SJSA1 (cell line): ENCODE data around the gene CREM. TPM values are rescaled to one million over a fixed set of nuclear protein-coding genes. Genes with fewer than 3 reads are reported as not detected.

Source experiments
- DNase-seq, 2 experiments: peaks; one replicate each; pipeline ENCODE4 v3.0.0-alpha.2; 2015 to 2020; ENCODE audit warnings: low spot score in 2 of 2, low read depth in 1 of 2
- H3K27ac ChIP-seq: fragments of 250-450 bp; sonication (Bioruptor Pico); 2 replicates; pipeline ENCODE4 v1.5.1; 2020; ENCODE audit warnings: mild to moderate bottlenecking, moderate library complexity
- H3K27me3 ChIP-seq: fragments of 250-450 bp; sonication (Bioruptor Pico); replicated peaks from 2 replicates; pipeline ENCODE4 v1.5.1; 2020; ENCODE audit warnings: mild to moderate bottlenecking, moderate library complexity
- H3K36me3 ChIP-seq: fragments of 250-450 bp; sonication (Bioruptor Pico); 2 replicates; pipeline ENCODE4 v1.5.1; 2020; ENCODE audit warnings: mild to moderate bottlenecking
- H3K4me1 ChIP-seq: fragments of 250-450 bp; sonication (Bioruptor Pico); replicated peaks from 2 replicates; pipeline ENCODE4 v1.6.1; 2021; ENCODE audit warnings: mild to moderate bottlenecking
- H3K4me3 ChIP-seq: fragments of 250-450 bp; sonication (Bioruptor Pico); 2 replicates; pipeline ENCODE4 v1.5.1; 2020; ENCODE audit warnings: mild to moderate bottlenecking
- H3K9me3 ChIP-seq: fragments of 250-450 bp; sonication (Bioruptor Pico); replicated peaks from 2 replicates; pipeline ENCODE4 v1.5.1; 2020; ENCODE audit warnings: mild to moderate bottlenecking
- total RNA-seq: library from RNA; depleted of rRNA; stranded (reverse); fragments of >200 nt; shearing (Covaris generic); gene quantifications from 2 replicates; pipeline ENCODE4 v1.2.3, GENCODE V29; 2014

The CREM gene
- total RNA-seq, 1 experiment from 2014 or later, result 38.6 TPM

DNA sequence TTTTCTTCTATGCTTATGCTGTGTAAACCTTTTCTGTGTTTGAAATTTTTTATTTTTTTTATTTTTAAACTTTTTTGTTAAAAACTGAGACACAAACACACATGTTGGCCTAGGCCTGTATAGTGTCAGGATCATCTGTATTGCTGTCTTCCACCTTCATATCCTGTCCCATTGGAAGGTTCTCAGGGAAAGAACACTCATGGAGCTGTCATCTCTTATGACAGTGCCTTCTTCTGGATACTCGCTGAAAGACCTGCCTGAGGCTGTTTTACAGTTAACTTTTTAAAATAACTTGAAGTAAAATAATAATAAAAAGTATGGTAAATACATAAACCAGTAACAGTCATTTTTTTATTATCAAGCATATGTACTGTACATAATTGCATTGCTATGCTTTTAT is 34.1 kb downstream of the CREM start:
- no peaks in the 10 kb centered on the region for H3K4me1 ChIP-seq
- H3K36me3 ChIP-seq, result no peaks in the 10 kb centered on the region
- no peak for DNase-seq
- H3K27ac ChIP-seq, result no peak overlapping the region
- no peaks in the 10 kb centered on the region for H3K9me3 ChIP-seq
- H3K4me3 ChIP-seq, result no peak overlapping the region
- no peaks in the 10 kb centered on the region for H3K27me3 ChIP-seq

DNA sequence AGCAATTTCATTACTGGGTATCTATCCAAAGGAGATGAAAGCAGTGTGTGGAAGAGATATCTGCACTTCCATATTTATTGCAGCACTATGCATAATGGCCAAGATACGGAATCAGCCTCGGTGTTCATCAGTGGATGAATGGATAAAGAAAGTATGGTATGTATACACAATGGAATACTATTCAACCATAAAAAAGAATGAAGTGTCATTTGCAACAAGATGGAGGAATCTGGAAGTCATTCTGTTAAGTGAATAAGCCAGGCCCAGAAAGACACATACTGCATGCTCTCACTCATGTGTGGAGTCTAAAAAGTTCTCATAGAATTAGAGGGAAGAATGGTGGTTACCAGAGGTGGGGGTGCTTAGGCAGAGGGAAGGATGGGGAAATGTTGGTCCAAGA is 35.3 kb downstream of the CREM start:
- Histone ChIP-seq H3K4me1 (no peaks in the 10 kb centered on the region), H3K27me3 (no peaks in the 10 kb centered on the region), H3K9me3 (no peaks in the 10 kb centered on the region), H3K4me3 (no peak overlapping the region), H3K27ac (no peak overlapping the region), H3K36me3 (no peaks in the 10 kb centered on the region)
- DNase-seq, result no peak

DNA sequence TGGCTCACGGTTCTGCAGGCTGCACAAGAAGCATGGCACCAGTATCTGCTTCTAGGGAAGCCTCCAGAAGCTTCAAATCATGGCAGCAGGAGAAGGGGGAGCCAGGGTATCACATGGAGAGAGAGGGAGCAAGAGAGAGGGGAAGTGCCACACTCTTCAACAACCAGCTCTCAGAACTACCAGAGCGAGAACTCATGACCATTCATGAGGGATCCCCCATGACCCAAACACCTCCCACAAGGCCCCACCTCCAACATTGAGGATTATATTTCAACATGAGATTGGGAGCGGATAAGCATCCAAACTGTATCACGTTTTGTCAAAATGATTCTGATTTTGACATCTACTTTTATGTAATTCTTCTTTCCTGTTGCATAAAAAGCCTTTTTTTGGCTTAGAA is 38.5 kb downstream of the CREM start:
- Histone ChIP-seq H3K9me3 (no peaks in the 10 kb centered on the region), H3K4me1 (no peaks in the 10 kb centered on the region), H3K4me3 (no peak overlapping the region), H3K36me3 (no peaks in the 10 kb centered on the region), H3K27me3 (no peaks in the 10 kb centered on the region), H3K27ac (no peak overlapping the region)
- DNase-seq, result no peak

DNA sequence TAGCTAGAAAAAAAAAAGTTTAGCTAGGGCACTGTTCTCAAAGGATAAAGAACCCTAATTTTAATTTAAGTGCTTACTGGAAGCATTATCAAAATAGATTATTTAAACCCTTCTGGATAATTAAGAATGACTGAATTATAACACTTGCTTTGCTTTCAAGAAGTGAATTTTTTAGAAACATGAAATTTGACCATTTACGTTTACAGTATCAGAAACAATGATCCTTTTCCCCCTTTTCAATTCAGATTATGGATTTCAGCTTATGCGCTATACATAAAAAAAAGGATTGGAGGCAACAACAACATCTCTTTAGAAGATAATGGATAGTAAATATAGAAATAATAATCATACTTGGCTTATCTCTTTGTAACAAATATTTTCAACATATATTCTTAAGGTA is 39.2 kb downstream of the CREM start:
- Histone ChIP-seq H3K27me3 (no peaks in the 10 kb centered on the region), H3K36me3 (no peaks in the 10 kb centered on the region), H3K27ac (no peak overlapping the region), H3K4me1 (no peaks in the 10 kb centered on the region), H3K4me3 (no peak overlapping the region), H3K9me3 (no peaks in the 10 kb centered on the region)
- DNase-seq, result no peak

DNA sequence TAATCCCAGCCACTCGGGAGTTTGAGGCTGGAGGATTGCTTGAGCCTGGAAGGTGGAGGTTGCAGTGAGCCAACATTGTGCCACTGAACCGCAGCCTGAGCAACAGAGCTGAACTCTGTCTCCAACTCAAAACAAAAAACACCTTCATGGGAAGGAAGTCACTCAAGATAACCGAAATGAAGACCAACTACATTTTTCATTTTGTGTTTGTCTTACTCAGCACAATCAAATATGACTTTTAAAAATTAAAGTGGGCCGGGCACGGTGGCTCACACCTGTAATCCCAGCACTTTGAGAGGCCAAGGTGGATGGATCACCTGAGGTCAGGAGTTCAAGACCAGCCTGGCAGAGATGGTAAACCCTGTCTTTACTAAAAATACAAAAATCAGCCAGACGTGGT is 40.0 kb downstream of the CREM start:
- Histone ChIP-seq H3K9me3 (no peaks in the 10 kb centered on the region), H3K36me3 (no peaks in the 10 kb centered on the region), H3K27ac (no peak overlapping the region), H3K4me1 (no peaks in the 10 kb centered on the region), H3K27me3 (no peaks in the 10 kb centered on the region), H3K4me3 (no peak overlapping the region)
- DNase-seq, result no peak

DNA sequence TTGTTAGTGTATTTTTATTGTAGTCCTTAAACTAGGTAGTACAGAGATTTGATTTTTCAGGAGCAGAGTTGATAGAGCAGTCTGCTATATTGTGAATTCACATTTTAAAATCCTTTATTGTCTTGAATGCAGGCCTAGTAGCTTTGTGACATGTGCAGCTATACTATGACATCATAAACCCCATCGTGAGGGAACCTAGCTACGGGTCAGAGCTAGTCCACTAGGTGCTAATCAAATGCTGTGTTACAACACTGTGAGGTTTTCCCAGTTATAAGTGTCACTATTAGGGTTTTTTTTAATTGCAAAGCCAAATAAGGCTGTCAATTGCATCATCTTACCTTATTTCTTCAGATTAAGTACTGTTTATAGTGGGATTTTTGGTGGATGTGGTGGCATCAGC is 40.7 kb downstream of the CREM start:
- no peak overlapping the region for H3K27ac ChIP-seq
- no peaks in the 10 kb centered on the region for H3K36me3 ChIP-seq
- H3K4me3 ChIP-seq, result no peak overlapping the region
- no peaks in the 10 kb centered on the region for H3K27me3 ChIP-seq
- DNase-seq, result no peak
- H3K4me1 ChIP-seq, result no peaks in the 10 kb centered on the region
- no peaks in the 10 kb centered on the region for H3K9me3 ChIP-seq

DNA sequence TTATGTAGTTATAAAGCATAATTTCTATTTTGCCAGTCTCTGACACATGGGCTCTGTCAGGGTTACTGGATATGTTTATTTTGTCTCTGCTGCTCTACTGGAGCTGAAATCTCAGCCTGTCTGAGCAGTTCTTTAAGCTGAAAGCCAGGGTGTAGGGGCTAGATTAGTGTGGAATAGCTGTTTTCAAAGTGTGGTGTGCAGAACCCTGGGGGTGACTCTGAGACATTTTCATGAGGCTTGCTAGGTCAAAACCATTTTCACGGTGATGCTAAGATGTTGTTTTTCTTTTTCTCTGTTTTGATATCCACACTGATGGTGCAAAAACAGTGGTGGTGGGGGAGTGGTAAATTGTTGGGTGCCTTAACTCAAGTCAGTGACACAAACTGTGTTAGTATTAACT is 45.5 kb downstream of the CREM start:
- Histone ChIP-seq H3K36me3 (no peaks in the 10 kb centered on the region), H3K4me1 (no peaks in the 10 kb centered on the region), H3K27ac (no peak overlapping the region), H3K4me3 (no peak overlapping the region), H3K27me3 (no peaks in the 10 kb centered on the region), H3K9me3 (no peaks in the 10 kb centered on the region)
- no peak for DNase-seq

DNA sequence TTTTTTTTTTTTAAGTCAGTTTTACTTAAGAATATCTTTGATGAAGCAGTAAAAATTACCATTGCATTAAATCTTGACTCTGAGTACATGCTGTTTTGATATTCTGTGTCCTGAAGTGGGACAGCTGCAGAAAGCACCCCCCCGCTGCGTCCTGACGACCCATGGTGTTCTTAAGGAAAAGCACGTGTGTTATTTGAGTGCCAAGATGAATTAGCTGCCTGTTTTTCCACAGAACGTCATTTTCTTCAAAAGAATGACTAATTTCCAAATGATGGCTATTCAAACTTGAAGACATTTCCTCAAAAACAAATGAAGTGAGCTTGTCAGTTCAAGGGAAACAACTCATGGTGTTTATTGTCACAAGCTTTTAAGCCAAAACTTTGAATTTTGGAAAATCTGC is 45.9 kb downstream of the CREM start:
- DNase-seq, result no peak
- Histone ChIP-seq H3K4me3 (no peak overlapping the region), H3K27ac (no peak overlapping the region), H3K36me3 (no peaks in the 10 kb centered on the region), H3K4me1 (no peaks in the 10 kb centered on the region), H3K9me3 (no peaks in the 10 kb centered on the region), H3K27me3 (no peaks in the 10 kb centered on the region)

DNA sequence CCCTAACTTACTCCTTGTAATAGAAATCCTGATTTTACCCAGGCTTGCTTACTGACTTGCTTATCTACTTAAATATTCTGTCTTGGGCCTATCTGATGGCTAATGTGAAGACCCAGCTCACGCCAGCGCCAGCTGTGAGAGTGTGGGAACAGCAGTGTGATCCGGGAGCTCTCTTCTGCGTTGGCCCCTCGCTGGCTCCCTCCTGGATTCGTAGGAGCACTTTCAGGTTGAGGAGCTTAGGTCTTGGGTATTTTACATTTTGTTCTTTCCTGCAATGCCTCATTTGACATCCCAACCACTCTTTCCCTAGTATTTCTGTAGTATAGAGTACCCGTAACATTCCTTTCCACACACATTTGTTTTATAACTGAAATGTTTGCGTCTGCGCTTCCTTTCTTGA is 51.7 kb downstream of the CREM start:
- H3K27ac ChIP-seq, result no peak overlapping the region
- no peak overlapping the region for H3K4me3 ChIP-seq
- H3K27me3 ChIP-seq, result no peaks in the 10 kb centered on the region
- H3K9me3 ChIP-seq, result no peaks in the 10 kb centered on the region
- H3K4me1 ChIP-seq, result no peaks in the 10 kb centered on the region
- H3K36me3 ChIP-seq, result no peaks in the 10 kb centered on the region
- no peak for DNase-seq

DNA sequence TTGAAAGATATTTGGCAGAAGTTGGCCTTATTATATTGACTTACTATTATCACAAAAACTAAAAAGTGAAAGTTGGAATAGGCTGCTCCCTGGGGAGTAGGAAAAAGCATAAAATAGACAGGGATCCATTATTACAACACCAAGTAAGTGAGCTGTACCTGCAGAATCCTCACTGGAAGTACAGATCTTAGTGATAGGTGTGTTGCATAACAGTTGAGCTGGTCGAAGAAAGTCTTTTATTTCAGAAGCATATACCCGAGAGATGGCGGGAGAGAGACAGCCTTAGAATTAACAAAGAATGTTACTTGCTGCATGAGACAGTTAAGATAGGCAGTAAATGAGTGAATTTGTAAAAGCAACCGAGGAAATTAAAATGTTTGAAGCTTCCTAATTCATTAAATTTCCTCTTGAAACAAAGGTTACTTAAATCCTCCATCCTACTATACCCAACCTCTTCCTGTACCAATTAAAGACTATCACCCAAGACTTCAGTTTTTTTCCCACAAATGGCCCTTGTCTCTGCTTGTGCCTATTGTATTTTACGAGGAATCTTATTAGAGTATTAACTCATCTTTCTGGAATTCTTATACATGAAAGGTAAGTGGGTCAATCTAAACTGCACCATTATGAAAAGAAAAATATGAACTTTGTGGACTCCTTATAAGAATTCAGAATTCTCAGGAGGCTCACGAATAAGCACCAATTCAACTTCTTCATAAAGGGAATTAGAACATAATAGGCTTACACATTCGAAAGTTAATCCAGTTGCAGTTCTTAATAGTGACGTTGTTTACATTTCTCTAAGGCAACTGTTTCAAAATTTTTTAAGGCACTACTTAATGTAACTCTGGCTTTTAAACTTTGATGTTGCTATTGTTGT is 56.2 kb downstream of the CREM start:
- no peak for DNase-seq
- Histone ChIP-seq H3K9me3 (no peaks in the 10 kb centered on the region), H3K27me3 (no peaks in the 10 kb centered on the region), H3K4me3 (no peak overlapping the region), H3K36me3 (no peaks in the 10 kb centered on the region), H3K4me1 (no peaks in the 10 kb centered on the region), H3K27ac (no peak overlapping the region)

DNA sequence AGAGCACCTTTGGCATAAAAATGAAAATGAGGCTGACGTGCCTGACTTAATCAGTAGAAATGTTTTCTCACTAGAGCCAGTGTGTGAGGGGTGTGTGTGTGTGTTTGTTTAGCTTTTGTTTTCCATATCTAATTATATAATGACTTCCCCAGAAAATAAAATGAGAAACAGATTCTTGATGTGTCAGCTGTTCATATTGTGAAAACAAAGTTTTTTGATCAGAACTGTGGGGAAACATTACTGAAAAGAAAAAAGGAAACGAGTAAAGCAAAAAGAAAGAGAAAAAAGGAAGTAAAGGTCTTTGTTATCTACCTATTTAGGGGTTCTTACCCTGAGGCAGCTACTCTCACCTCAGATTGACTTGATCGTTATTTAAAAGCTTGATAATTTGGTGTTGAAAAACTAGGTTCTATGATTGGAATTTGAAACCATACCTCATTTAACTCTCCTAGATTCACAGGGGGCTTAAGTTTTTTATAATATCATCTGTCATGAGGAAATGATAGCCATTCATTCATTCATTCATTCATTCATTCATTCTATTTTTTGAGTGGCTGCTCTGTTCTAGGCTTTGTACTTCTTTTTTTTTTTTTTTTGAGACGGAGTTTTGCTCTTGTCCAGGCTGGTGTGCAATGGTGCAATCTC is 58.0 kb downstream of the CREM start:
- Histone ChIP-seq H3K4me3 (no peak overlapping the region), H3K4me1 (no peaks in the 10 kb centered on the region), H3K9me3 (no peaks in the 10 kb centered on the region), H3K36me3 (no peaks in the 10 kb centered on the region), H3K27me3 (no peaks in the 10 kb centered on the region), H3K27ac (no peak overlapping the region)
- no peak for DNase-seq

DNA sequence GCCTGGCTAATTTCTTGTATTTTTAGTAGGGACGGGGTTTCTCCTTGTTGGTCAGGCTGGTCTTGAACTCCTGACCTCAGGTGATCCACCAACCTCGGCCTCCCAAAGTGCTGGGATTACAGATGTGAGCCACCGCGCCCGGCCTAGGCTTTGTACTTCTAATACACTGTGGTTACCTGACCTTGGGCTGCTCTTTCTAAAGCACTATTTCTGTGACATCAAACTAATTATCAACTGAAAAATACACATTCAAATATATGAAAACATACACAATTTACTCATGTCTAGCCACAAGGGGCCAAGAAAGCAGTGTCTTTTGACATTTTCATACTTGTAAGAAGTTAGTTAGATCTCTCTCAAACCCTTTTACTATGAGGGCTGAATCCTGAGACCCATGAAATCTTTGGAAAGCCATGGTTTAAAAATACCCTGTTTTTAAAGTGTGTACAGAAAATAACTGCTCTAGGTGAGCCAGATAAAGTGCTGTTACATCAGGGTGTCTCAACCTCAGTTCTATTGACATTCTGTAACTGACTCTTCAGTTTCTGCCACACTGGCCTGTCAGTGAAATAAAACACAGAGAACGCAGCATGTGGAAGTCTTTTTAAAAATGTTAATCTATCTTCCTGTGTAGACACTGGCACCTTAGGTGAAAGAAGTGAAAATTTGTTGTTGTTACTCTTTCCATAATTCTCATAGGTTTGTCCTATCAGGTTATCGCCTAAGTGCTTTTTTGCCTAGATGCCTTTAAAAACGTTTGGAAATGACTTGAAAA is 58.8 kb downstream of the CREM start:
- Histone ChIP-seq H3K36me3 (no peaks in the 10 kb centered on the region), H3K4me1 (no peaks in the 10 kb centered on the region), H3K27me3 (no peaks in the 10 kb centered on the region), H3K27ac (no peak overlapping the region), H3K9me3 (no peaks in the 10 kb centered on the region), H3K4me3 (no peak overlapping the region)
- no peak for DNase-seq

DNA sequence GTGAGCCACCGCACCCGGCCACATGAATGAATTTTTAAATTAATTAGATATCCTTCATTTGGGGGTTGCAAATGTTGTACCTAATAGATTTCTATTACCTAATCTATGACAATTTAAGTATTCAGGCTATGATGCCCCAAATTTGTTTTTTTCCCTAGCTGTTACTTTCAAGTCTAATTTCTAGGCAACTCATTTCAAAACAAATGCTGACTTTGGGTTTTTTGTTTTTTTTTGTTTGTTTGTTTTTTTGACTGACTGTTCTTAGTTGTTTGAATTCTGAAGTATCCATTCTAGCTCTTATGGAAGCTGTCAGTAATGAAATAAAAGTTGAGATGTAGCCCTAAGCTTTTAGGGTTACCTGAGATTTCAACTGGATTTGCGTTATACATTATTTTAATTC is 62.3 kb downstream of the CREM start:
- no peaks in the 10 kb centered on the region for H3K9me3 ChIP-seq
- H3K27ac ChIP-seq, result no peak overlapping the region
- no peaks in the 10 kb centered on the region for H3K4me1 ChIP-seq
- H3K27me3 ChIP-seq, result no peaks in the 10 kb centered on the region
- no peak for DNase-seq
- no peaks in the 10 kb centered on the region for H3K36me3 ChIP-seq
- H3K4me3 ChIP-seq, result no peak overlapping the region

DNA sequence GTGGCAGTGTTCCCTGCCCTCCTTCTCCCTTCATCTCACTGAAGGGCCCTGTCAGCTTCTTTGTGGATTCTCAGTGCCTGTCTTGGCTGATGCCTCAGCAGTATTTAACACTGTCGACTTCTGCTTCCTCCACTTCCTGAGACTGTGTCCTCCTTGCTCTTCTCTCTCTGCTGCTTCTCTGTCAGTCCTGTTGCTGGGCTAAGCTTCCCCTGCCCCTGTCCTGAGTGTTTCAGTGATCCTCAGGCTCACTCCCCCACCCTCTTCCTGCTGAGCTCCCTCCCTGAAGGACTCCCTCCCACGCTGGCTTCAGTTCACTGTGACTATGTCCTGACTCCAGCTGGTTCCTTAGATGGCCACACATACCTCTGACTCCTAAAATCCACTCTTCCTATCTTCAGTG is 64.9 kb downstream of the CREM start:
- DNase-seq, result no peak
- Histone ChIP-seq H3K27ac (no peak overlapping the region), H3K4me3 (no peak overlapping the region), H3K4me1 (peaks cover 7% of the 10 kb centered on the region; the same call in 1 of the 2 replicates), H3K27me3 (no peaks in the 10 kb centered on the region), H3K9me3 (no peaks in the 10 kb centered on the region), H3K36me3 (no peaks in the 10 kb centered on the region)
